Epithelial cell of proximal tubule (primary cell): ENCODE data around the gene MAPK4. TPM values are rescaled to one million over a fixed set of nuclear protein-coding genes. Genes with fewer than 3 reads are reported as not detected.

Source experiments
- DNase-seq: peaks from one replicate; pipeline ENCODE4 v3.0.0-alpha.2; 2011; ENCODE audit warnings: low read depth
- H3K4me3 ChIP-seq: 2 replicates; pipeline ENCODE4 v1.5.1; 2011; ENCODE audit warnings: low read depth, mild to moderate bottlenecking, low read length
- total RNA-seq: library from RNA; depleted of rRNA; stranded (reverse); fragments of >200 nt; gene quantifications from 2 replicates; pipeline ENCODE4 v1.2.3, GENCODE V29; 2015
- TF ChIP-seq, protein P1 (sequence below): conservative IDR thresholded peaks from 2 replicates; pipeline ENCODE4 v1.5.1; 2012; ENCODE audit warnings: low read depth, mild to moderate bottlenecking, low read length

MAPK4 gene
- total RNA-seq, 1 donor from 2014 or later = 1.3 TPM

DNA sequence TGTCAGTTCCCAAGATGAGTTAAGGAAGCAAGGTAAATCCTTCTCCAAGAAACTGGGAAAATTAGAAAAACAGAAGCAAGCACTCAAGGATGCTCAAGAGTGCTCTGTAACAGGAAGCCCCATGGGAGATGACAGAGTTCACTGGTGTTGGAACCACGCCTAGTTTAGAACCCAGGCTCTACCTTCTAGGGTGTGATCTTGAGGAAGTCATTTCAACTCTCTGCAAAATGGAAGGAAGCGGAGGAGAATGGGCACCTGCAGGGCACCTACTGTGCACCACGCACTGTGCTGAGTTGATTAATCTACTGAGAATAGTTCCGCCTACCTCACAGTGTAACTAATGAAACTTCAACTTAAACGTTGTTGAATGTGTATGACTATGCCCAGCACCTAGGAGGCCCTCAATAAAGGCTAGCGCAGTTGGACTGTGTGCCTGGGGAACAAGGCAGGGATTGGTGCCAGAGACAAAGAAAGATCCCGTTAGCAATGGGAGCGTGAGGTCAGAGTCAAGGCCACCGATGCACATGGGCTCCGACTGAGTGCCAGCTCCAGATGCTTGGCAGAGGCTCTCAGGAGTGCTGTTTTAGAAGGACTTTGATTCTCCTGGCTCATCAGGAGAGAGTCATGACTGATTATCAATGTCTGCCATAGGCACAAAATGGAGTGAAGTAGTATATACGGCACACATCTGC, 93.7 kb downstream of the MAPK4 start:
- TF ChIP-seq, protein P1, sequence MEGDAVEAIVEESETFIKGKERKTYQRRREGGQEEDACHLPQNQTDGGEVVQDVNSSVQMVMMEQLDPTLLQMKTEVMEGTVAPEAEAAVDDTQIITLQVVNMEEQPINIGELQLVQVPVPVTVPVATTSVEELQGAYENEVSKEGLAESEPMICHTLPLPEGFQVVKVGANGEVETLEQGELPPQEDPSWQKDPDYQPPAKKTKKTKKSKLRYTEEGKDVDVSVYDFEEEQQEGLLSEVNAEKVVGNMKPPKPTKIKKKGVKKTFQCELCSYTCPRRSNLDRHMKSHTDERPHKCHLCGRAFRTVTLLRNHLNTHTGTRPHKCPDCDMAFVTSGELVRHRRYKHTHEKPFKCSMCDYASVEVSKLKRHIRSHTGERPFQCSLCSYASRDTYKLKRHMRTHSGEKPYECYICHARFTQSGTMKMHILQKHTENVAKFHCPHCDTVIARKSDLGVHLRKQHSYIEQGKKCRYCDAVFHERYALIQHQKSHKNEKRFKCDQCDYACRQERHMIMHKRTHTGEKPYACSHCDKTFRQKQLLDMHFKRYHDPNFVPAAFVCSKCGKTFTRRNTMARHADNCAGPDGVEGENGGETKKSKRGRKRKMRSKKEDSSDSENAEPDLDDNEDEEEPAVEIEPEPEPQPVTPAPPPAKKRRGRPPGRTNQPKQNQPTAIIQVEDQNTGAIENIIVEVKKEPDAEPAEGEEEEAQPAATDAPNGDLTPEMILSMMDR = no peak
- H3K4me3 ChIP-seq = no peak overlapping the region
- DNase-seq = no peak

- TF ChIP-seq, protein P1 = no peak
- DNase-seq = no peak
- H3K4me3 ChIP-seq = no peak overlapping the region
Observed at GRCh38 chr18:50654211-50654610, 94.3 kb downstream of the MAPK4 start.

- H3K4me3 ChIP-seq = no peak overlapping the region
- DNase-seq = no peak
- TF ChIP-seq, protein P1 = no peak
Observed at GRCh38 chr18:50654658-50655550, 95.0 kb downstream of the MAPK4 start.

GRCh38 chr18:50656396-50656795, 96.5 kb downstream of the MAPK4 start:
- TF ChIP-seq, protein P1 = no peak
- no peak for DNase-seq
- no peak overlapping the region for H3K4me3 ChIP-seq

DNA sequence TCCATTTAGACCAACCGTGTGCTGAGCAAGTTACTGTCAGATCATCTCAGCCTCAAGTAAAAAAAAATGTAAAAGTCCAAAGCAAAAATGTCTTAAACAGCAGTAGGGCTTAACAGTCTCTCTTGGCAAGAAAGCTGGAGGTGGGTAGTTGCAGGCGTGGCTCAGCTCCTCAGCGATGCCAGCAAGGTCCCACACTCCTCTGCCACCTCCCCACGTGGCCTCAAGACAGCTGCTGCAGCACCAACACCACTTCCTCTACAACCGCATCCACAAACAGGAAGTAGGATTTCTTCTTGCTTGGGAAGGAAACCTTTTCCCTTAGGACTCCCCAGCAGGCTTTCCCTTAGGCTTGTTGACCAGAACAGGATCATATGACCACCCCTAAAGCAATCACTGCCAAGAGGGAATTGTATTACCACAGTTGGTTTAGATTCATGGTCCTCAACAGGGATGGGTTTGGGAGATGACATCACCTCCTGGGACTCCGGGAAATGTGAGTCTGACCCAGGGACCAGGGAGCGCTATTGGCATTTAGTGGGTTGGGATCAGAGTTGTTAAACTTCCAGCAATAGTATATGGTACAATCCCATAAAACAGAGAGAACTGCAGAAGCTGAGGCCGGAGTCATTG, 97.1 kb downstream of the MAPK4 start:
- DNase-seq = no peak
- TF ChIP-seq, protein P1 = no peak
- H3K4me3 ChIP-seq = no peak overlapping the region

- H3K4me3 ChIP-seq = no peak overlapping the region
- DNase-seq = no peak
- TF ChIP-seq, protein P1 = no peak
Observed at GRCh38 chr18:50658601-50659000, 98.7 kb downstream of the MAPK4 start.
